ENCODE results near the gene CSRNP3.

GRCh38 chr2:165692906-165693305, 223.4 kb downstream of the CSRNP3 start:
- TF ChIP-seq CTCF (conservative IDR thresholded peaks at IDR 0.05) = no peak
- TF ChIP-seq EZH2 (IDR thresholded peaks at IDR 0.05; ENCODE audit: low read depth) = no peak
